Measurements from ENCODE around the gene NRARP. TPM values are rescaled to one million over a fixed set of nuclear protein-coding genes. Genes with fewer than 3 reads are reported as not detected.
"Not testable (repeated sequence)": the region's sequence is repeated elsewhere in the genome, so short reads cannot be mapped to it uniquely, and the experiment has no call there.

Gene NRARP
- total RNA-seq, 3 donors from 2014 or later, result 2.1 to 6.9 (median 3.5) TPM

GRCh38 chr9:137347928-137348327 is 45.9 kb upstream of the NRARP start:
- Histone ChIP-seq H3K27me3 (no peaks in the 10 kb centered on the region), H3K4me3 (no peak overlapping the region), H3K9me3 (peaks cover 8 to 13% of the 10 kb centered on the region in 2 donors), H3K36me3 (no peaks in the 10 kb centered on the region), H3K27ac (no peak overlapping the region), H3K4me1 (no peaks in the 10 kb centered on the region)
- intact Hi-C loops (cut with DNase I; ENCODE audit: low total_unique reads), result no loop called here
- no peak for TF ChIP-seq POLR2AphosphoS5 (IDR thresholded peaks at IDR 0.05)
- TF ChIP-seq POLR2A (IDR thresholded peaks at IDR 0.05), result no peak
- TF ChIP-seq CTCF (IDR thresholded peaks at IDR 0.05), result no peak
- no peak for DNase-seq (ENCODE audit: low spot score in 2 of 2)

- Histone ChIP-seq H3K36me3 (no peaks in the 10 kb centered on the region), H3K27ac (no peak overlapping the region), H3K27me3 (no peaks in the 10 kb centered on the region), H3K9me3 (peaks cover 8 to 17% of the 10 kb centered on the region in 2 donors), H3K4me1 (no peaks in the 10 kb centered on the region), H3K4me3 (no peak overlapping the region)
- no peak for TF ChIP-seq CTCF (IDR thresholded peaks at IDR 0.05)
- TF ChIP-seq POLR2A (IDR thresholded peaks at IDR 0.05), result no peak
- TF ChIP-seq POLR2AphosphoS5 (IDR thresholded peaks at IDR 0.05), result no peak
- intact Hi-C loops (cut with DNase I; ENCODE audit: low total_unique reads), result no loop called here
- DNase-seq (ENCODE audit: low spot score in 2 of 2), result no peak
Measured at GRCh38 chr9:137342482-137342881, 40.4 kb upstream of the NRARP start.

GRCh38 chr9:137341227-137341626 is 39.2 kb upstream of the NRARP start:
- H3K4me1 ChIP-seq, result no peaks in the 10 kb centered on the region

GRCh38 chr9:137339908-137340462 is 37.9 kb upstream of the NRARP start:
- H3K27me3 ChIP-seq; intact Hi-C loops (cut with DNase I; ENCODE audit: low total_unique reads); H3K4me3 ChIP-seq; H3K27ac ChIP-seq; H3K36me3 ChIP-seq; H3K4me1 ChIP-seq; DNase-seq (ENCODE audit: low spot score in 2 of 2): not testable (repeated sequence)
- peaks cover 0 to 15% of the 10 kb centered on the region in 2 donors for H3K9me3 ChIP-seq

More at GRCh38 chr9:137341227-137341626, 39.2 kb upstream of the NRARP start:
- H3K27me3 ChIP-seq, result no peaks in the 10 kb centered on the region
- H3K9me3 ChIP-seq, result peaks cover 0 to 14% of the 10 kb centered on the region in 2 donors
- no peak overlapping the region for H3K4me3 ChIP-seq
- TF ChIP-seq POLR2AphosphoS5 (IDR thresholded peaks at IDR 0.05), result no peak
- no peak for TF ChIP-seq POLR2A (IDR thresholded peaks at IDR 0.05)
- no peak for TF ChIP-seq CTCF (IDR thresholded peaks at IDR 0.05)
- intact Hi-C loops (cut with DNase I; ENCODE audit: low total_unique reads), result no loop called here
- H3K27ac ChIP-seq, result no peak overlapping the region
- no peak for DNase-seq (ENCODE audit: low spot score in 2 of 2)
- H3K36me3 ChIP-seq, result no peaks in the 10 kb centered on the region

- no peaks in the 10 kb centered on the region for H3K36me3 ChIP-seq
Measured at GRCh38 chr9:137339045-137339907, 37.2 kb upstream of the NRARP start.

More at GRCh38 chr9:137339045-137339907, 37.2 kb upstream of the NRARP start:
- Histone ChIP-seq H3K4me3 (no peak overlapping the region), H3K27me3 (no peaks in the 10 kb centered on the region), H3K4me1 (no peaks in the 10 kb centered on the region), H3K9me3 (peaks cover 0 to 15% of the 10 kb centered on the region in 2 donors), H3K27ac (no peak overlapping the region)
- intact Hi-C loops (cut with DNase I; ENCODE audit: low total_unique reads), result no loop called here
- TF ChIP-seq POLR2AphosphoS5 (IDR thresholded peaks at IDR 0.05) (no peak), POLR2A (IDR thresholded peaks at IDR 0.05) (no peak), CTCF (IDR thresholded peaks at IDR 0.05) (no peak)
- DNase-seq (ENCODE audit: low spot score in 2 of 2), result no peak
